Colonic mucosa (tissue), 4 donors: ENCODE data around the gene CASP12. TPM values are rescaled to one million over a fixed set of nuclear protein-coding genes. Genes with fewer than 3 reads are reported as not detected.
A peak's percentile ranks its signal among the peaks of the same experiment; 100 is the strongest.

Experiments
- DNase-seq: peaks from one replicate; pipeline ENCODE4 v3.0.0-alpha.2; 2020
- H3K27ac ChIP-seq: fragments of 200-600 bp; one replicate; pipeline ENCODE4 v1.8.0; 2021
- H3K27me3 ChIP-seq: fragments of 200-600 bp; one replicate; pipeline ENCODE4 v1.8.0; 2021
- H3K36me3 ChIP-seq: fragments of 200-600 bp; one replicate; pipeline ENCODE4 v1.8.0; 2021
- H3K4me1 ChIP-seq: fragments of 200-600 bp; one replicate; pipeline ENCODE4 v1.8.0; 2021; ENCODE audit warnings: mild to moderate bottlenecking
- H3K4me3 ChIP-seq: fragments of 200-600 bp; one replicate; pipeline ENCODE4 v1.8.0; 2021
- H3K9ac ChIP-seq, 2 donors: one replicate each; pipeline ENCODE4 v1.7.0; 2013; ENCODE audit warnings: control low read depth in 2 of 2, low read depth in 2 of 2, low read length in 2 of 2
- H3K9me3 ChIP-seq: fragments of 200-600 bp; one replicate; pipeline ENCODE4 v1.8.0; 2021
- intact Hi-C: fragments of 100-400 bp; cut with DNase I; formaldehyde crosslinking; loops from one replicate; pipeline ENCODE4 v1.14.1; 2022
- total RNA-seq, 2 donors: library from RNA; stranded (reverse); fragmentation: NEBNext Ultra II Directional in 1 of 2; extraction: Animal tissue kit (Norgen Biotek cat#: 25700) in 1 of 2; gene quantifications; one replicate each; pipeline ENCODE4 v1.2.1, GENCODE V29; 2021
- TF ChIP-seq, protein P1 (sequence below): fragments of 200-600 bp; IDR thresholded peaks from one replicate; pipeline ENCODE4 v1.8.0; 2022; ENCODE audit warnings: antibody characterized with exemption, mild to moderate bottlenecking
- donor health status: healthy.
- donor health status: DM: no; HTN: no; CAD: no.
- donor health status: DM: no; HTN: no; CAD: no.

Gene CASP12
- total RNA-seq, 2 donors from 2014 or later, result 0.27 TPM; not detected in 1

DNA sequence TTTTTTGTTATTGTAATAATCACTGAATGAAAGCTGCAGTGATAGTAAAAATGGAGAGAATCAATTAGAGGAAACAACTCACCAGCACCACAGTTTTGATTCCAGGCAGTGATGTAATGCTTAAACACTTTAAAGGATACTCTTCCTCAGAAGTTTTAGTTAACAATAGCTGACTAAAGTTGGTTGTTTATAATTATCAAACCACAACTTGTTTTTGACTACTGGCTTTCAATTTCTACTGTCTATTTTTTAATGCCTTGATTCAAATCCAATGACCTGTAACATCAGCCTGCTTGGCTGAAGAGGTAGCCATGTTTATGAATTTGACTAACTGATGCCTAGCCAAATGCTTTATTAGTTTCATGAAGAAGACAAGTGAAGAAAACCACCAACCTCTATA, 18.2 kb upstream of the CASP12 start:
- Histone ChIP-seq H3K9ac (no peak overlapping the region), H3K4me3 (no peak overlapping the region), H3K4me1 (no peaks in the 10 kb centered on the region), H3K36me3 (no peaks in the 10 kb centered on the region), H3K9me3 (no peaks in the 10 kb centered on the region), H3K27me3 (no peaks in the 10 kb centered on the region), H3K27ac (peak overlapping the region; percentile 23)
- DNase-seq, result no peak
- TF ChIP-seq, protein P1, sequence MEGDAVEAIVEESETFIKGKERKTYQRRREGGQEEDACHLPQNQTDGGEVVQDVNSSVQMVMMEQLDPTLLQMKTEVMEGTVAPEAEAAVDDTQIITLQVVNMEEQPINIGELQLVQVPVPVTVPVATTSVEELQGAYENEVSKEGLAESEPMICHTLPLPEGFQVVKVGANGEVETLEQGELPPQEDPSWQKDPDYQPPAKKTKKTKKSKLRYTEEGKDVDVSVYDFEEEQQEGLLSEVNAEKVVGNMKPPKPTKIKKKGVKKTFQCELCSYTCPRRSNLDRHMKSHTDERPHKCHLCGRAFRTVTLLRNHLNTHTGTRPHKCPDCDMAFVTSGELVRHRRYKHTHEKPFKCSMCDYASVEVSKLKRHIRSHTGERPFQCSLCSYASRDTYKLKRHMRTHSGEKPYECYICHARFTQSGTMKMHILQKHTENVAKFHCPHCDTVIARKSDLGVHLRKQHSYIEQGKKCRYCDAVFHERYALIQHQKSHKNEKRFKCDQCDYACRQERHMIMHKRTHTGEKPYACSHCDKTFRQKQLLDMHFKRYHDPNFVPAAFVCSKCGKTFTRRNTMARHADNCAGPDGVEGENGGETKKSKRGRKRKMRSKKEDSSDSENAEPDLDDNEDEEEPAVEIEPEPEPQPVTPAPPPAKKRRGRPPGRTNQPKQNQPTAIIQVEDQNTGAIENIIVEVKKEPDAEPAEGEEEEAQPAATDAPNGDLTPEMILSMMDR, result no peak
- intact Hi-C loops, result no loop called here

DNA sequence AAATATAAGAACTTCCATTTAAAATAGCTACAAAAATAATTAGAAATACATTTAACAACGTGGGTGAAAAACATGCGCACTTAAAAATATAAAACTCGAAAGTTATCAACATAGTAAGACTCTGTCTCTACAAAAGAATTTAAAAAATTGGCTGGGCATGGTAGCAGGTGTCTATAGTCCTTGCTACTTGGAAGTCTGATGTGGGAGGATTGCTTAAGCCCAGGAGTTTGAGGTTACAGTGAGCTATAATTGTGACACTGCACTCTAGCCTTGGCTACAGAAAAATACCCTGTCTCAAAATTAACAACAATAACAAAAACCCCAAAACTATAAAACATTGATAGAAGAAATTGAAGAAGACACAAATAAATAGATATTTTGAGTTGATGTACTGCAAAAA, 13.8 kb upstream of the CASP12 start:
- Histone ChIP-seq H3K36me3 (no peaks in the 10 kb centered on the region), H3K9me3 (no peaks in the 10 kb centered on the region), H3K4me3 (no peak overlapping the region), H3K9ac (no peak overlapping the region), H3K27ac (no peak overlapping the region), H3K27me3 (no peaks in the 10 kb centered on the region), H3K4me1 (no peaks in the 10 kb centered on the region)
- no peak for DNase-seq
- TF ChIP-seq, protein P1, result no peak
- intact Hi-C loops, result no loop called here

DNA sequence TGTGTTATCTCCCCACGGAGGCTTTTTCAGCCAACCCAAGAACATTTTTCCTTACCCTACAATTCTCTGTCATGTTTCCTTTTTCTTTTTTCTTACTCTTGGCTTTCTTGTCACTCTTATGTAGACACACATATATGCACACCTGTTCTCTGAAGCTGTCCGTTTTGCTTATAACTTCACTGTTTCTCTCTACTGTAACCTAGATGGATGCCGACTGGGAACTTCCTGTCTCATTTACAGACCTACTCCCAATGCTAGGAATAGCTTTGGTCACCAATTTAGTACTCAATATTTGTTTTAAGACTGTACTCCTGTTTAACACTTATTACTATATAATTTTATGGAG, 9.9 kb upstream of the CASP12 start:
- no peaks in the 10 kb centered on the region for H3K9me3 ChIP-seq
- intact Hi-C loops, result no loop called here
- DNase-seq, result no peak

DNA sequence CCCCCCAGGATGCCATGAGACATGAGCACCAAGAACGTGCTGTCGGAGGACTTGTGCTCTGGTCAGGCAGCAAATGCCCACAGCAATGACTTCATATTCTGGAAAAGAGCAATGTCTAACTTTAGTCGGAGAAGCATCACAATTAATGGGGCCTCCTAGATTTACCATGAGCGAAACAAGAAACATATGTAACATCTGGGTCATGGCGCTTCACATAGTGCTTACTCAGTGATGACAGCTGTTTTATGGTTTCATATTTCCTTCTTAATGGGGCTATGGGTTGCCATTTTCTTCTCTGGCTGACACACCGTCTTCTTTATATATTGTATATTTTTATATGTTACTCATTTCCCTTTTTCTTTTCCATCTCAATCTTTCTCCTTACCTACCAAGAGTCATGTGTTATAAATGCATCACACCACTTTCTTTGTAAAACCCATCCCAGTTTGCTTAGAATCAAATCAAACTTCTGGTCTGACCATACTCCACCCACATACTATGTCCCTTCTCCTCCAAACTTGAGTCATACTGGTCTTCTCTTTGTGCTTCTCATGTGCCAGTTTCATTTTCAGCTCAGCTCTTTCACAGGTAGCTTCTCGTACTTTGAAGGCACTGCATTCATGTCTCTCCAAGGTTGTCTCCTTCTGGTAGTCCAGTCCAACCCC, 9.4 kb upstream of the CASP12 start:
- Histone ChIP-seq H3K36me3 (no peaks in the 10 kb centered on the region), H3K27me3 (no peaks in the 10 kb centered on the region), H3K9ac (no peak overlapping the region), H3K4me1 (no peaks in the 10 kb centered on the region), H3K9me3 (no peaks in the 10 kb centered on the region), H3K27ac (no peak overlapping the region), H3K4me3 (no peak overlapping the region)
- DNase-seq, result no peak
- TF ChIP-seq, protein P1, result no peak
- intact Hi-C loops, result no loop called here

More for the DNA sequence above, 9.9 kb upstream of the CASP12 start:
- no peaks in the 10 kb centered on the region for H3K27me3 ChIP-seq
- no peak overlapping the region for H3K9ac ChIP-seq
- H3K4me3 ChIP-seq, result no peak overlapping the region
- no peaks in the 10 kb centered on the region for H3K36me3 ChIP-seq
- no peak overlapping the region for H3K27ac ChIP-seq
- TF ChIP-seq, protein P1, result no peak
- no peaks in the 10 kb centered on the region for H3K4me1 ChIP-seq

DNA sequence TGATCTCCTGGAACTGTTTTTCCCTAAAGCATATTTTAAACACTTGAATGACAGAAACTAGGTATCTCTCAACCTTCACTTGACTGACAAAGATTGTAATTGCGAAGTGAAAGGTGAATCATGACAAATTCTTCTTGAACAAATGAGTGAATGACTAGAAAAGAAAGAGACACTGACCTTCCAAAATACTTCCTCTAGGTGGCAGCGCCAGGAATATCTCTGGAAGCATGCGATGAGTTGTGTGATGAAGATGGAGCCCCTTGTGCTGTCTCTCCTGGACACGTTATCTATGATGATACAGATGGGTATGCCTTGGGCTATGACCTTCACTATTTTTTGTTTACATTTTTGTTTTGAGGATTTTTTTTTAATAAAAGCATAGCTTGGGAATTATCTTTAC, 7.0 kb upstream of the CASP12 start:
- Histone ChIP-seq H3K36me3 (no peaks in the 10 kb centered on the region), H3K27ac (no peak overlapping the region), H3K9me3 (no peaks in the 10 kb centered on the region), H3K4me3 (no peak overlapping the region), H3K27me3 (no peaks in the 10 kb centered on the region), H3K9ac (no peak overlapping the region), H3K4me1 (no peaks in the 10 kb centered on the region)
- intact Hi-C loops, result no loop called here
- no peak for DNase-seq
- TF ChIP-seq, protein P1, result no peak
